NCI-H2171 treated with DMSO at 0.1 percent for 48 hours (cell line): ENCODE results near the gene SNRNP70.
"Not testable (repeated sequence)": the region's sequence is repeated elsewhere in the genome, so short reads cannot be mapped to it uniquely, and the experiment has no call there.

Experiments
- DNase-seq: peaks from one replicate; lab custom pipeline; 2025; lab: John Stamatoyannopoulos, UW

SNRNP70 gene

GRCh38 chr19:49120325-49120683 lies 35.1 kb downstream of the SNRNP70 start:
- no peak for DNase-seq

- DNase-seq, result no peak
Measured at GRCh38 chr19:49120868-49121267, 35.6 kb downstream of the SNRNP70 start.

GRCh38 chr19:49121841-49122240 lies 36.6 kb downstream of the SNRNP70 start:
- DNase-seq, result peak; percentile 28

GRCh38 chr19:49123285-49123684 lies 38.0 kb downstream of the SNRNP70 start:
- not testable (repeated sequence) for DNase-seq

GRCh38 chr19:49125025-49125731 lies 39.9 kb downstream of the SNRNP70 start:
- no peak for DNase-seq

- no peak for DNase-seq
Measured at GRCh38 chr19:49126575-49126974, 41.3 kb downstream of the SNRNP70 start.

- DNase-seq, result not testable (repeated sequence)
Measured at GRCh38 chr19:49127225-49127624, 42.0 kb downstream of the SNRNP70 start.

- DNase-seq, result peak; percentile 93
Measured at GRCh38 chr19:49127674-49128544, 42.7 kb downstream of the SNRNP70 start.

- no peak for DNase-seq
Measured at GRCh38 chr19:49128545-49129237, 43.4 kb downstream of the SNRNP70 start.

GRCh38 chr19:49129238-49129583 lies 44.0 kb downstream of the SNRNP70 start:
- no peak for DNase-seq

GRCh38 chr19:49130325-49130724 lies 45.1 kb downstream of the SNRNP70 start:
- no peak for DNase-seq

GRCh38 chr19:49132974-49133609 lies 47.8 kb downstream of the SNRNP70 start:
- no peak for DNase-seq

- DNase-seq, result no peak
Measured at GRCh38 chr19:49133621-49134454, 48.6 kb downstream of the SNRNP70 start.

GRCh38 chr19:49135686-49136085 lies 50.4 kb downstream of the SNRNP70 start:
- no peak for DNase-seq

GRCh38 chr19:49136771-49137171 lies 51.5 kb downstream of the SNRNP70 start:
- no peak for DNase-seq

GRCh38 chr19:49140951-49141350 lies 55.7 kb downstream of the SNRNP70 start:
- no peak for DNase-seq

- no peak for DNase-seq
Measured at GRCh38 chr19:49141352-49141751, 56.1 kb downstream of the SNRNP70 start.

- DNase-seq, result peak; percentile 59
Measured at GRCh38 chr19:49142866-49143335, 57.6 kb downstream of the SNRNP70 start.

GRCh38 chr19:49145573-49146407 lies 60.5 kb downstream of the SNRNP70 start:
- DNase-seq, result no peak

- not testable (repeated sequence) for DNase-seq
Measured at GRCh38 chr19:49146408-49146770, 61.1 kb downstream of the SNRNP70 start.
